ENCODE measurements around the gene CAPN13. TPM values are rescaled to one million over a fixed set of nuclear protein-coding genes. Genes with fewer than 3 reads are reported as not detected.

Gene CAPN13
- total and polyA plus RNA-seq, 2 of the 4 experiments (the other 2 are of a cell fraction) = not detected

- no peak for ATAC-seq (ENCODE audit: low read depth)
- TF ChIP-seq MAFK (IDR thresholded peaks at IDR 0.05; ENCODE audit: low read depth, low read length) (no peak), RAD21 (IDR thresholded peaks at IDR 0.05; ENCODE audit: low read length) (no peak), MXI1 (IDR thresholded peaks at IDR 0.05; ENCODE audit: borderline replicate concordance, low read depth, low read length) (no peak), FOS (IDR thresholded peaks at IDR 0.05; ENCODE audit: low read depth, low read length) (no peak), RFX5 (IDR thresholded peaks at IDR 0.05; ENCODE audit: low read depth, low read length) (no peak), NFE2L2 (IDR thresholded peaks at IDR 0.05; ENCODE audit: low read depth, low read length) (no peak), CHD1 (IDR thresholded peaks at IDR 0.05; ENCODE audit: low read depth, low read length) (no peak), POLR2A (IDR thresholded peaks at IDR 0.05; ENCODE audit: low read depth, low read length) (no peak), SMC3 (IDR thresholded peaks at IDR 0.05; ENCODE audit: low read depth, low read length) (no peak), CTCF (conservative IDR thresholded peaks at IDR 0.05; ENCODE audit: low read depth, low read length) (no peak), USF2 (IDR thresholded peaks at IDR 0.05; ENCODE audit: low read depth, low read length) (no peak), RCOR1 (IDR thresholded peaks at IDR 0.05; ENCODE audit: insufficient replicate concordance, low read length) (no peak), ELK1 (IDR thresholded peaks at IDR 0.05; ENCODE audit: borderline replicate concordance, low read depth, low read length) (no peak)
- WGBS, 2 experiments (ENCODE audit: extremely low coverage in 2 of 2, insufficient read length in 1 of 2) = 70% methylated on average over 2 of the region's 8 CpGs; no CpG with 5 or more reads in 1 of the 2 experiments
- no peak overlapping the region for H3K9ac ChIP-seq (ENCODE audit: low read depth, low read length)
- no peak overlapping the region for H2BK5ac ChIP-seq (ENCODE audit: low read depth, low read length, poor library complexity, severe bottlenecking)
- POLR2A ChIA-PET (ENCODE audit: unreplicated experiment) = no interaction called here
- H3K4ac ChIP-seq (ENCODE audit: low read depth, low read length) = no peak overlapping the region
- no peaks in the 10 kb centered on the region for H4K20me1 ChIP-seq (ENCODE audit: insufficient read depth, low read length)
- in situ Hi-C loops (cut with MboI; ENCODE audit: low sequenced_read_pairs) (loop anchor here (5.0 to 10.0 kb wide), 3 partner anchors 460 to 807 kb away; no protein-coding TSS in a partner anchor), dilution Hi-C loops (cut with HindIII; ENCODE audit: low sequenced_read_pairs, unreplicated experiment) (no loop called here), intact Hi-C loops (cut with micrococcal nuclease) (loop anchor here (1.0 to 10.0 kb wide), 6 partner anchors 147 to 1014 kb away; no protein-coding TSS in a partner anchor)
- H2BK120ac ChIP-seq (ENCODE audit: low read depth, low read length) = no peak overlapping the region
- H3K4me2 ChIP-seq (ENCODE audit: low read depth, low read length) = no peak overlapping the region
- no peak overlapping the region for H3K23ac ChIP-seq (ENCODE audit: low read depth, low read length)
- no peaks in the 10 kb centered on the region for H3K4me1 ChIP-seq (ENCODE audit: control insufficient read depth, insufficient read depth, low read length)
- no peak overlapping the region for H2AK9ac ChIP-seq (replicated peaks; ENCODE audit: low read depth, low read length, poor library complexity)
- no peak overlapping the region for H4K8ac ChIP-seq (ENCODE audit: low read depth in 2 of 2, low read length in 2 of 2)
- no peaks in the 10 kb centered on the region for H3K9me3 ChIP-seq (ENCODE audit: control insufficient read depth, insufficient read depth, low read length)
- no peak overlapping the region for H4K91ac ChIP-seq (ENCODE audit: insufficient read depth, low read depth, low read length)
- no peak overlapping the region for H3K27ac ChIP-seq (ENCODE audit: insufficient read depth, low read length)
- no peak overlapping the region for H3K56ac ChIP-seq (ENCODE audit: extremely low read depth, insufficient read depth, low read length)
- H4K5ac ChIP-seq (ENCODE audit: low read depth, low read length) = no peak overlapping the region
- no peak overlapping the region for H3K14ac ChIP-seq (replicated peaks; ENCODE audit: low read depth, low read length)
- no peaks in the 10 kb centered on the region for H3K79me1 ChIP-seq (ENCODE audit: low read depth in 1 of 2, low read length in 2 of 2)
- no peak overlapping the region for H3K18ac ChIP-seq (ENCODE audit: low read depth, low read length)
- no peaks in the 10 kb centered on the region for H3K9me1 ChIP-seq (ENCODE audit: insufficient read depth, low read length)
- no peak overlapping the region for H2AK5ac ChIP-seq (ENCODE audit: low read depth, low read length)
- CTCF ChIA-PET = interaction anchor here (0.6 to 1.4 kb wide), 5 partner anchors 27 to 522 kb away, joined by 3 to 6 read pairs (median 5); no protein-coding TSS in a partner anchor
- DNase-seq = no peak
- H3K36me3 ChIP-seq (ENCODE audit: control insufficient read depth, insufficient read depth, low read length) = no peaks in the 10 kb centered on the region
- H2BK15ac ChIP-seq (ENCODE audit: low read depth, low read length) = no peak overlapping the region
- no peak overlapping the region for H2BK20ac ChIP-seq (ENCODE audit: low read depth, low read length)
- no TSS peak for BruUV-seq (replicated peaks)
- H2AFZ ChIP-seq (replicated peaks; ENCODE audit: low read length, poor library complexity) = no peak overlapping the region
- no peak overlapping the region for H3K4me3 ChIP-seq (ENCODE audit: insufficient read depth, low read depth, low read length)
- peaks cover 10% of the 10 kb centered on the region for H3K27me3 ChIP-seq (ENCODE audit: control insufficient read depth, insufficient read depth, low read length)
Observed at GRCh38 chr2:30714811-30715709, 92.2 kb downstream of the CAPN13 start.
